HepG2 (cell line): ENCODE measurements around the gene C12orf56. TPM values are rescaled to one million over a fixed set of nuclear protein-coding genes. Genes with fewer than 3 reads are reported as not detected.
A peak's percentile ranks its signal among the peaks of the same experiment; 100 is the strongest.

Source experiments
- CBFB ChIP-seq: sonication (generic); formaldehyde crosslinking; IDR thresholded peaks from 2 replicates; pipeline ENCODE4 v1.4.0; 2020; ENCODE audit warnings: missing genetic modification reagents
- CREM ChIP-seq, 2 experiments: sonication (generic) in 1 of 2; formaldehyde crosslinking in 1 of 2; IDR thresholded peaks; 2 replicates each; pipeline versions ENCODE4 v1.4.0 to v1.6.1; 2016 to 2020; ENCODE audit warnings: antibody characterized with exemption in 1 of 2, mild to moderate bottlenecking in 1 of 2, missing genetic modification reagents in 1 of 2
- FOXO1 ChIP-seq: sonication (generic); formaldehyde crosslinking; IDR thresholded peaks from 2 replicates; pipeline ENCODE4 v1.4.0; 2020; ENCODE audit warnings: missing genetic modification reagents
- HNF4A ChIP-seq: sonication (generic); formaldehyde crosslinking; IDR thresholded peaks from 2 replicates; pipeline ENCODE4 v1.4.0; 2020; ENCODE audit warnings: missing genetic modification reagents
- HNRNPLL ChIP-seq: fragments of 200-400 bp; formaldehyde crosslinking; IDR thresholded peaks from 2 replicates; pipeline ENCODE4 v1.6.1; 2017; ENCODE audit warnings: mild to moderate bottlenecking, low read depth, low read length; ENCODE audit not compliant: poor library complexity, severe bottlenecking
- HNRNPUL1 ChIP-seq: fragments of 200-400 bp; formaldehyde crosslinking; IDR thresholded peaks from 2 replicates; pipeline ENCODE4 v1.6.1; 2017; ENCODE audit warnings: low read depth, mild to moderate bottlenecking, low read length, moderate library complexity
- IRX3 ChIP-seq: sonication (generic); formaldehyde crosslinking; IDR thresholded peaks from 2 replicates; pipeline ENCODE4 v1.8.1; 2023; ENCODE audit warnings: mild to moderate bottlenecking, low read depth, missing genetic modification reagents, borderline replicate concordance
- JARID2 ChIP-seq: sonication (generic); formaldehyde crosslinking; IDR thresholded peaks from 2 replicates; pipeline ENCODE4 v1.8.1; 2023; ENCODE audit warnings: missing genetic modification reagents, inconsistent platforms; ENCODE audit not compliant: insufficient replicate concordance
- SCMH1 ChIP-seq: sonication (generic); formaldehyde crosslinking; IDR thresholded peaks from 2 replicates; pipeline ENCODE4 v1.9.0; 2021; ENCODE audit warnings: missing genetic modification reagents, mild to moderate bottlenecking, borderline replicate concordance
- THAP11 ChIP-seq: IDR thresholded peaks from 2 replicates; pipeline ENCODE4 v1.6.1; 2016; ENCODE audit warnings: missing biosample characterization, missing genetic modification reagents
- ZFP36L2 ChIP-seq: sonication (generic); formaldehyde crosslinking; IDR thresholded peaks from 2 replicates; pipeline ENCODE4 v1.4.0; 2020; ENCODE audit warnings: missing genetic modification reagents
- ZNF839 ChIP-seq: sonication (generic); formaldehyde crosslinking; IDR thresholded peaks from 2 replicates; pipeline ENCODE4 v1.4.0; 2020; ENCODE audit warnings: missing genetic modification reagents, mild to moderate bottlenecking, borderline replicate concordance
- polyA plus RNA-seq, 8 experiments: library from polyadenylated mRNA; depleted of rRNA in 3 of 8; stranded (reverse) in 7 of 8; unstranded in 1 of 8; fragments of >200 nt; fragmentation: Illumina TruSeq in 4 of 8; extraction: Trizol in 4 of 8; gene quantifications; 2 replicates each; pipeline versions ENCODE4 v1.2.1 to v1.2.3, GENCODE V29; 2011 to 2016; ENCODE audit warnings: low read depth in 4 of 8, missing spikeins in 1 of 8, mixed read lengths in 1 of 8; ENCODE audit not compliant: insufficient read depth in 1 of 8
- total RNA-seq, 5 experiments: library from RNA; depleted of rRNA; stranded (reverse); fragments of >200 nt; fragmentation: Illumina TruSeq; extraction: Trizol; gene quantifications; 2 replicates each; pipeline ENCODE4 v1.2.3, GENCODE V29; 2016; ENCODE audit warnings: low read depth in 1 of 5
- TF ChIP-seq, protein P1 (sequence below): sonication (generic); formaldehyde crosslinking; IDR thresholded peaks from 2 replicates; pipeline ENCODE4; 2020; ENCODE audit warnings: missing genetic modification reagents, mild to moderate bottlenecking, borderline replicate concordance
- TF ChIP-seq, protein P2 (sequence below): sonication (generic); formaldehyde crosslinking; IDR thresholded peaks from 2 replicates; pipeline ENCODE4 v1.5.0; 2020; ENCODE audit warnings: missing genetic modification reagents, mild to moderate bottlenecking, borderline replicate concordance
- TF ChIP-seq, protein P3 (sequence below): sonication (generic); formaldehyde crosslinking; IDR thresholded peaks from 2 replicates; pipeline ENCODE4 v1.9.0; 2021; ENCODE audit warnings: missing genetic modification reagents, borderline replicate concordance
- TF ChIP-seq, protein P4 (sequence below): sonication (generic); formaldehyde crosslinking; IDR thresholded peaks from 2 replicates; pipeline ENCODE4 v1.5.0; 2020; ENCODE audit warnings: missing genetic modification reagents
- TF ChIP-seq, protein P5 (sequence below): sonication (generic); formaldehyde crosslinking; IDR thresholded peaks from 2 replicates; pipeline ENCODE4 v1.9.0; 2021; ENCODE audit warnings: missing genetic modification reagents, mild to moderate bottlenecking, borderline replicate concordance
- TF ChIP-seq, protein P6 (sequence below): sonication (generic); formaldehyde crosslinking; IDR thresholded peaks from 2 replicates; pipeline ENCODE4 v1.8.1; 2023; ENCODE audit warnings: mild to moderate bottlenecking, missing genetic modification reagents

The C12orf56 gene
- total and polyA plus RNA-seq, 2 of the 13 experiments (the other 11 are each of a cell fraction or from before 2014, with no cell fraction given): 0.07 TPM; not detected in 1

DNA sequence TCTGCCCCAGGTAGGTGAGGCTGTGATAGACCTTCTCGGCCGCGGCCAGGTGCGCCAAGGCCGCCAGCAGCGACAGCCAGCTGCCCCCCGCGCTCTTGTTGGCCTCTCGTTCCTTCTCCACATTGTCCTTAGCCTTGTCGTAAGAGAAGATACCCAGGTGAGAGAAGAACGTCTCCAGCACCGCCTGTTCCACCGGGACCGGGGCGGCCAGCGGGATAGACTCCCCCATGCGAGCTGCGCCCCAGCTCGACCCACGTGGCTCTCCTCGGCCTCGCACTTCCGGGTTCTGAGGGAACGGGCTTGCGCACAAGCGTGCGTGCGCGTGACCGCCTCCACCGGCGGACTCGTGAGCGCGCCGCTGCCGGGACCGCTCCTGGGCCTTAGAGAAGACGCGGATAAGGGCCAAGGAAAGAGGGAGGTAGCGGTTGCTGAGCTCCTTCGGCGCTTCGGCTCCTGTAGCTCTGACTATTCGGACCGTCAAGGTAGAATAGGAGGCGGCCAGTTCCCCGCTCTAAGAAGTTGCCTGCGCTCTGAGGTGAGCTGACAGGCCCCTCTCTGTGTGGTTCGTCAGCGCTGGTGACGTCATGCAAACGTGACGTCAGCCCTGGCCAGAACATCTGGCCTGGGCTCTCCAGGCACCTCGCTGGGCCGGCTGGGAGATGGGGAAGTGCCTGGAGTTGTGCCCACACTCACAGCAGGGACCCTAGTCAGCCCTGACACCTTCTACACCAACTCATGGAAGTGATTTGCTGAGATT, 168.4 kb downstream of the C12orf56 start, which contains the start of gene KICS2 (continued):
- TF ChIP-seq, protein P1, sequence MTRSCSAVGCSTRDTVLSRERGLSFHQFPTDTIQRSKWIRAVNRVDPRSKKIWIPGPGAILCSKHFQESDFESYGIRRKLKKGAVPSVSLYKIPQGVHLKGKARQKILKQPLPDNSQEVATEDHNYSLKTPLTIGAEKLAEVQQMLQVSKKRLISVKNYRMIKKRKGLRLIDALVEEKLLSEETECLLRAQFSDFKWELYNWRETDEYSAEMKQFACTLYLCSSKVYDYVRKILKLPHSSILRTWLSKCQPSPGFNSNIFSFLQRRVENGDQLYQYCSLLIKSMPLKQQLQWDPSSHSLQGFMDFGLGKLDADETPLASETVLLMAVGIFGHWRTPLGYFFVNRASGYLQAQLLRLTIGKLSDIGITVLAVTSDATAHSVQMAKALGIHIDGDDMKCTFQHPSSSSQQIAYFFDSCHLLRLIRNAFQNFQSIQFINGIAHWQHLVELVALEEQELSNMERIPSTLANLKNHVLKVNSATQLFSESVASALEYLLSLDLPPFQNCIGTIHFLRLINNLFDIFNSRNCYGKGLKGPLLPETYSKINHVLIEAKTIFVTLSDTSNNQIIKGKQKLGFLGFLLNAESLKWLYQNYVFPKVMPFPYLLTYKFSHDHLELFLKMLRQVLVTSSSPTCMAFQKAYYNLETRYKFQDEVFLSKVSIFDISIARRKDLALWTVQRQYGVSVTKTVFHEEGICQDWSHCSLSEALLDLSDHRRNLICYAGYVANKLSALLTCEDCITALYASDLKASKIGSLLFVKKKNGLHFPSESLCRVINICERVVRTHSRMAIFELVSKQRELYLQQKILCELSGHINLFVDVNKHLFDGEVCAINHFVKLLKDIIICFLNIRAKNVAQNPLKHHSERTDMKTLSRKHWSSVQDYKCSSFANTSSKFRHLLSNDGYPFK (CRISPR knock-in tag): peak; percentile 79; the same call in 1 of the 2 replicates
- no peak for TF ChIP-seq HNRNPUL1
- peak; percentile 95 for TF ChIP-seq CREM (IDR thresholded peaks at IDR 0.05)
- peak; percentile 75 for TF ChIP-seq CREM (CRISPR knock-in tag; IDR thresholded peaks at IDR 0.05)
- TF ChIP-seq, protein P2, sequence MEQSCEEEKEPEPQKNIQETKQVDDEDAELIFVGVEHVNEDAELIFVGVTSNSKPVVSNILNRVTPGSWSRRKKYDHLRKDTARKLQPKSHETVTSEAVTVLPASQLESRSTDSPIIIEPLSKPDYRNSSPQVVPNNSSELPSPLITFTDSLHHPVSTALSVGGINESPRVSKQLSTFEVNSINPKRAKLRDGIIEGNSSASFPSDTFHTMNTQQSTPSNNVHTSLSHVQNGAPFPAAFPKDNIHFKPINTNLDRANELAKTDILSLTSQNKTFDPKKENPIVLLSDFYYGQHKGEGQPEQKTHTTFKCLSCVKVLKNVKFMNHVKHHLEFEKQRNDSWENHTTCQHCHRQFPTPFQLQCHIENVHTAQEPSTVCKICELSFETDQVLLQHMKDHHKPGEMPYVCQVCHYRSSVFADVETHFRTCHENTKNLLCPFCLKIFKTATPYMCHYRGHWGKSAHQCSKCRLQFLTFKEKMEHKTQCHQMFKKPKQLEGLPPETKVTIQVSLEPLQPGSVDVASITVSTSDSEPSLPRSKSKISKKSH: 0 out of 2 replicates have a peak, but pooled peaks have one; percentile 33
- TF ChIP-seq SCMH1: no peak
- TF ChIP-seq, protein P3, sequence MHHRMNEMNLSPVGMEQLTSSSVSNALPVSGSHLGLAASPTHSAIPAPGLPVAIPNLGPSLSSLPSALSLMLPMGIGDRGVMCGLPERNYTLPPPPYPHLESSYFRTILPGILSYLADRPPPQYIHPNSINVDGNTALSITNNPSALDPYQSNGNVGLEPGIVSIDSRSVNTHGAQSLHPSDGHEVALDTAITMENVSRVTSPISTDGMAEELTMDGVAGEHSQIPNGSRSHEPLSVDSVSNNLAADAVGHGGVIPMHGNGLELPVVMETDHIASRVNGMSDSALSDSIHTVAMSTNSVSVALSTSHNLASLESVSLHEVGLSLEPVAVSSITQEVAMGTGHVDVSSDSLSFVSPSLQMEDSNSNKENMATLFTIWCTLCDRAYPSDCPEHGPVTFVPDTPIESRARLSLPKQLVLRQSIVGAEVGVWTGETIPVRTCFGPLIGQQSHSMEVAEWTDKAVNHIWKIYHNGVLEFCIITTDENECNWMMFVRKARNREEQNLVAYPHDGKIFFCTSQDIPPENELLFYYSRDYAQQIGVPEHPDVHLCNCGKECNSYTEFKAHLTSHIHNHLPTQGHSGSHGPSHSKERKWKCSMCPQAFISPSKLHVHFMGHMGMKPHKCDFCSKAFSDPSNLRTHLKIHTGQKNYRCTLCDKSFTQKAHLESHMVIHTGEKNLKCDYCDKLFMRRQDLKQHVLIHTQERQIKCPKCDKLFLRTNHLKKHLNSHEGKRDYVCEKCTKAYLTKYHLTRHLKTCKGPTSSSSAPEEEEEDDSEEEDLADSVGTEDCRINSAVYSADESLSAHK (CRISPR knock-in tag): no peak
- peak; percentile 89 for TF ChIP-seq CBFB
- TF ChIP-seq IRX3: peak; percentile 70; the same call in 1 of the 2 replicates
- peak; percentile 86 for TF ChIP-seq THAP11 (CRISPR knock-in tag)
- TF ChIP-seq, protein P4, sequence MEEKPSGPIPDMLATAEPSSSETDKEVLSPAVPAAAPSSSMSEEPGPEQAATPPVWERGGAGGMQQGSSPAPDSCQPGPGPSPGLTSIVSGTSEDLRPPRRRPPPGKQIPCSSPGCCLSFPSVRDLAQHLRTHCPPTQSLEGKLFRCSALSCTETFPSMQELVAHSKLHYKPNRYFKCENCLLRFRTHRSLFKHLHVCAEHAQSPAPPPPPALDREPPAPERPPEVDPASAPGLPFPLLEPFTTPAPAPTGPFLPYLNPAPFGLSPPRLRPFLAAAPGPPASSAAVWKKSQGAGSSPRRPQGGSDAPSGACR (CRISPR knock-in tag): no peak
- TF ChIP-seq ZNF839 (CRISPR knock-in tag): no peak
- peak; percentile 25; the same call in 1 of the 2 replicates for TF ChIP-seq HNF4A (CRISPR knock-in tag)
- TF ChIP-seq FOXO1 (CRISPR knock-in tag): peak; percentile 30; the same call in 1 of the 2 replicates
- TF ChIP-seq JARID2: peak; percentile 94
- TF ChIP-seq ZFP36L2 (CRISPR knock-in tag): no peak
- TF ChIP-seq, protein P5, sequence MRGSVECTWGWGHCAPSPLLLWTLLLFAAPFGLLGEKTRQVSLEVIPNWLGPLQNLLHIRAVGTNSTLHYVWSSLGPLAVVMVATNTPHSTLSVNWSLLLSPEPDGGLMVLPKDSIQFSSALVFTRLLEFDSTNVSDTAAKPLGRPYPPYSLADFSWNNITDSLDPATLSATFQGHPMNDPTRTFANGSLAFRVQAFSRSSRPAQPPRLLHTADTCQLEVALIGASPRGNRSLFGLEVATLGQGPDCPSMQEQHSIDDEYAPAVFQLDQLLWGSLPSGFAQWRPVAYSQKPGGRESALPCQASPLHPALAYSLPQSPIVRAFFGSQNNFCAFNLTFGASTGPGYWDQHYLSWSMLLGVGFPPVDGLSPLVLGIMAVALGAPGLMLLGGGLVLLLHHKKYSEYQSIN: no peak
- peak; percentile 60 for TF ChIP-seq HNRNPLL
- TF ChIP-seq, protein P6, sequence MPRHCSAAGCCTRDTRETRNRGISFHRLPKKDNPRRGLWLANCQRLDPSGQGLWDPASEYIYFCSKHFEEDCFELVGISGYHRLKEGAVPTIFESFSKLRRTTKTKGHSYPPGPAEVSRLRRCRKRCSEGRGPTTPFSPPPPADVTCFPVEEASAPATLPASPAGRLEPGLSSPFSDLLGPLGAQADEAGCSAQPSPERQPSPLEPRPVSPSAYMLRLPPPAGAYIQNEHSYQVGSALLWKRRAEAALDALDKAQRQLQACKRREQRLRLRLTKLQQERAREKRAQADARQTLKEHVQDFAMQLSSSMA (CRISPR knock-in tag): peak; percentile 71; the same call in 1 of the 2 replicates
